Kasumi-1 (cell line): Measurements from ENCODE around the gene CNTROB.

Source experiments
- DNase-seq, 2 experiments: peaks; one replicate each; lab custom pipeline; 2025; lab: John Stamatoyannopoulos, UW

Gene CNTROB, protein sequence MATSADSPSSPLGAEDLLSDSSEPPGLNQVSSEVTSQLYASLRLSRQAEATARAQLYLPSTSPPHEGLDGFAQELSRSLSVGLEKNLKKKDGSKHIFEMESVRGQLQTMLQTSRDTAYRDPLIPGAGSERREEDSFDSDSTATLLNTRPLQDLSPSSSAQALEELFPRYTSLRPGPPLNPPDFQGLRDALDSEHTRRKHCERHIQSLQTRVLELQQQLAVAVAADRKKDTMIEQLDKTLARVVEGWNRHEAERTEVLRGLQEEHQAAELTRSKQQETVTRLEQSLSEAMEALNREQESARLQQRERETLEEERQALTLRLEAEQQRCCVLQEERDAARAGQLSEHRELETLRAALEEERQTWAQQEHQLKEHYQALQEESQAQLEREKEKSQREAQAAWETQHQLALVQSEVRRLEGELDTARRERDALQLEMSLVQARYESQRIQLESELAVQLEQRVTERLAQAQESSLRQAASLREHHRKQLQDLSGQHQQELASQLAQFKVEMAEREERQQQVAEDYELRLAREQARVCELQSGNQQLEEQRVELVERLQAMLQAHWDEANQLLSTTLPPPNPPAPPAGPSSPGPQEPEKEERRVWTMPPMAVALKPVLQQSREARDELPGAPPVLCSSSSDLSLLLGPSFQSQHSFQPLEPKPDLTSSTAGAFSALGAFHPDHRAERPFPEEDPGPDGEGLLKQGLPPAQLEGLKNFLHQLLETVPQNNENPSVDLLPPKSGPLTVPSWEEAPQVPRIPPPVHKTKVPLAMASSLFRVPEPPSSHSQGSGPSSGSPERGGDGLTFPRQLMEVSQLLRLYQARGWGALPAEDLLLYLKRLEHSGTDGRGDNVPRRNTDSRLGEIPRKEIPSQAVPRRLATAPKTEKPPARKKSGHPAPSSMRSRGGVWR

DNA sequence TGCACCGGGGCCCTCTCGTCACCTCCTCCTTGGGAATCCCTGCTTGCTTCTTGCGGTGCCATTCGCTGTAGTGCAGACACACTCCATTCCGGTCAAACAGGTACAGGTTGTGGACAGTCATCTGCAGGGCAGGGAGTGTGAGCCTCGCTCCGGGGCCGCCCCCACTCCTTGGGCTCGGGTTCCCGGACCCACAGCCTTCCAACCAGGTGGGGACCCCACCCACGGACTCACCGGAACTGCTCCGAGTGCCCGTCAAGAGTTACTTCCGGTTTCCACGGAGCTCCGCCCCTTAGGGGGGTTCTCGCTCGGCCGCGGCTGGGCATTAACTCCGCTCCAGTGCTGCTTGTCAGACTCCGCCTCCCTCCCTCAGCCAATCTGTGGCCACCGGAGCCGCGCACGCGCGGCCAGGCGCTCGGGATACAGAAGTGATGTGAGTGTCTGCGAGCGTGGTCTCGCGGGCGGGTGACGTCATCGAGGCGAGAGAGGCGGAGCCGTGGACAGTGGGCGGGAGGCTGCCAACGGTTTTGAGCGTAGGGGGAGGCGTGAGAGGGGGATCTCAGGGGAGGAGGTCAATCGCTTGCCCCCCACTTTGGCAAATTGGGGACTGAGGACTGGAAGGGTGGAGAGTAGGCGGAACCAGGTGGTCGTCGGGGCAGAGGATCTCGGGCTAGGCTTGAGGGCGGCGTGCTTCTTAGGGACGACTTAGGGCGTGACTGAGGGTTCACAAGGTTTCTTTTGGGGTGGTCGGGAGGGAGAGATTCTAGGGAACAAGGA lies at the start of gene CNTROB, which contains the start of gene TRAPPC1:
TSS of gene CNTROB (plus strand) at position 498 of the 774 bp plus-strand sequence. CDS start 874 bp downstream, outside the sequence.
TSS of gene TRAPPC1 (minus strand) at position 238 of the 774 bp plus-strand sequence. CDS start at position 121, 117 bp downstream.
- DNase-seq = peak; percentile 82 to 92

DNA sequence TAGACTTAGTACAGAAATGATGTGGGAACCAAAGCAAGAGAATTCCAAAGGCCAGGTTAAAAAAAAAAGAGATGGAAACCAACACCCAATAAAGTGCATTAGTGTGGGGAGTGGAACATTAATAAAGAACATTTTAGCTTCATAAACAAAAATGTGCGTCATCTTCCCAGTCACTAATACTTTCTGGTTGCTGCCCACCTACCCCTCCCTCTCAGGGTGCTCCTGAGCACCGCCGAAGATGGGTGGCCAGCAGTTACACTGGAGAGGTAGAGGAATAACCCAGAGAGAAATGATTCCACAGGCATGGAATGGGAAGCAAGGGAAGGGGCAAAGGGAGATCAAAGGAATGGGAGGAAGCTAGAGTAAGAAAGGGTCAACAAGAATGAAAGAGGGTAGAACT lies 49.4 kb upstream of the CNTROB start:
- DNase-seq = no peak

DNA sequence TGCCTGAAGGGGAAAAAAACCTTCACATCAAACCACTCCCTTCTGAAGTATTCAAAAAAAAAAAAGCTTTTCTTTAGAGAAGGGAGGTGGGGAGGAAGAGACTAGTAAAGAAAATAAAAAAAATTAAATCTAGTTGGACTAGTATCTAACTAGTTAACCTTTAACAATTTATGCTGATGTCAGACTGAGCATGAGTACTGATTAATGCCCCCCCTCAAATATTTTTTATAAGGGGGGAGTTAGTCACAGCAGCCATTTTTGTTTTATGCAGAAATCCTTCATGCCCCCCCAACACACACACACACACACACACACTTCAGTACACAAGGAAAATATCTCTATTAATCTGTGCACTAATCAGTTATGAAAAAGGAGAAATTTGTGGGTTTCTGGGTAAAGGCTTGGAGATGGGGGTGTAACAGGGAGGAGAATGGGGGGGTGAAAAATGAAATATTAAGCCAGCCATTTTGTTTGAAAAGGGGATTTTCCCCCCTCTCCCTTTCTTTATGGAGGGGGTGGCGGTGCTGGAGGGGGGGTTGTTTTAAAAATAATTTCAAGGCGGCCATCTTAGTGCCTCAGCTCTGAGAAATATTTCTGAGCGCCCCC lies 48.1 kb upstream of the CNTROB start:
- no peak for DNase-seq

DNA sequence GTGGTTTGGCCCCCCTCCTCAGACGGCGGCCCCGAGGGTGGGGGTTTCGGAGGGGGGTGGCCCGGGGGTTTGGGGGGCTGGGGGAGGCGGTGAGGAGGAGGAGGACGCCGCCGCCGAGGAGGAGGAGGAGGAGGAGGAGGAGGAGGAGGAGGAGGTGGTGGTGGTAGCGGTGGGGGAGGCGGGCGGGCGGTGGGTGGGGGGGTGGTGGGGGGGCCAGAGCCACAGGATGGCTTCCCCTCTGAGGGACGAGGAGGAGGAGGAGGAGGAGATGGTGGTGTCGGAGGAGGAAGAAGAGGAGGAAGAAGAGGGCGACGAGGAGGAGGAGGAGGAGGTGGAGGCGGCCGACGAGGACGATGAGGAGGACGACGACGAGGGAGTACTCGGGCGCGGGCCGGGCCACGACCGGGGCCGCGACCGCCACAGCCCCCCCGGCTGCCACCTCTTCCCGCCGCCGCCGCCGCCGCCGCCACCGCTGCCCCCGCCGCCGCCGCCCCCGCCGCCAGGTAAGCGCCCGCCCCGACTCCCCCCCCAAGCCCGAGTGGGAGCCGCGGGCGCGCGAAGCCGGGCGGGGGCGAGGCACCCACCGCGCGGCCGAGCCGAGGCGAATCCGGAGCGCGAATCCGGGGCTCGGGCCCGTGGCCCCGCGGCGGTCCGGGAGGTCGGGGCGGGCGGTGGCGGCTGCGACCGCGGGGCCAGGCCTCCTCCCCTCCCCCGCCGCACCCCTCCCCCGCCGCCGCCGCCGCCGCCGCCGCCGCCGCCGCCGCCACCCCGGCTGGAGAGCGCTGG lies 47.2 kb upstream of the CNTROB start:
- DNase-seq = peak in 1 of 2 experiments; percentile 4

DNA sequence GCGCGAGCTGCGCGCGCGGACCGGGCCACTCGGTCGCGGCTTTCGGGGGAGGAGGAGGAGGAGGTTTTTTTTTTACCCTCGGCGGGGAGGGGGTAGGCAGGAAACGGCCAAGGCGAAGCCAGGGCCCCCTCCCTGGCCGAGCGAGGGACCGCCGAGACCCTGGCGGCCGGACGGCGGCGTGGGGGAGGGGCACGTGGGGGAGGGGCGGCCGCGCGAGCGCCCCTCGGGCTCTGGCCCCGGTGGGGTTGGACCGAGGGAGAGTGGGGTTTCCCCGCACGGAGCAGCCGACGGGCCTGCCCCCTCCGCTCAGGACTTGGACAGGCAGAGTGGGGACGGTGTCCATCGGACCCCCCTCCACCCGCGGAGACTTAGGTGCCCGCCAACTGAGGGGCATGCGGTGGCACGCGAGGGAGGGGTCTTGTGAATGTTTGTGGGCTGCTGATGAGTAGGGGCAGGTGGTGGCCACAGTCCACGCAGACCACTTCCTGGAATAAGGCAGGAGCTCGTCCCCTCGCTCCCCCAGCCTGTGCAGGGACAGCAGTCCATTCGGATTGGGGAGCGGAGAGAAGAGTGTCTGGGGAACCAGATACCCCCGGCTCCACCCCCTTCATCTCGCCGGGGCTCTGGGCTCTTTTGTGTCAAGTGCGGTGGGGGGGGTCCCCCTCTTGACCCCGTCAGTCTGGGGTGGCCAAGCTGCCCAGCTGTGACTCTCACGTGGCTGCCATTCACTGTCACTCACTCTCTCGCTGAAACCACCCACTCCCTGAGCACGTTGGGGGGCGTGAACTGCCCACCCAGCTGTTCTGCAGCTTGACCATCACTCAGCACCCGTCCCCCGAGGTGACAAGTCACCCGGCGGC lies 46.4 kb upstream of the CNTROB start:
- peak in 1 of 2 experiments; percentile 3 for DNase-seq

DNA sequence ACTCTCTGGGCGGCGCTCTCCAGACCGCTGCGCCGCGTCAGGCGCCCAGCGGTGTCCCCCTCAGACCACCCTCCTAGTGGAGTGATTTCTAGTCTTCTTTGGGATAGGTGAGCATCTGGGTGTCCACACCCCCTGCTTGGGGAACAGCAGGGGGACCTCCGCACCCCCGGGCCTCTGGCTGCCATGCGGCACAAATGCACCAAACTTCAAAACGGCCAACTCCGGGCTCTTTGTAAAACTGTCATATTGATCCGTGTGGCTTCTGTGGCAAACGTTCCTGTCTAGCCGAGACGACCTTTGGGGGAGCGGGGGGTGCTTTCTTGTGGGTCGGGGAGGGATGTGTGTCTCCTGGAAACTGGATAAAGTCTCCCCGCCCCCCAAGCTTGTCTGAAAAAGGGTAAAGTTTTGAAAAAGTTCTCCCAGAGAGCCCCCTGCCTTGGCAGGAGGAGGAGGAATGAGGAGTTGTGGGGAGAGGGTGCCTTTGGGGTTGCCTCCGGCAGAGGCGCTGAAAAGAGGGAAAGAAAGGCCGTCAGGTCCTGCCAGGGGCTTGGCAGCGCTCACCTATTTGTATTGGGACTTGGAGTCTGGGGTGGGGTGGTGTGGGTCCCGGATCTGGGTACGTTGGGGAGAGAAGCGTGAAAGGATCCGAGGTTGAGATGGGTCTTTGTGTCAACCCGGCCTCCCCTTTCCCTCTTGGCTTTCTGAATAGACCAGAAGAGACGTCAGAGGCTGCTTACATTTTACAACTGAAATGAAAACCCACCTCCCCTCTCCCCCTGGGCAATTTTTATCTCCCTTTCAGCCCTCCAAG lies 45.6 kb upstream of the CNTROB start:
- DNase-seq = peak in 1 of 2 experiments; percentile 10

DNA sequence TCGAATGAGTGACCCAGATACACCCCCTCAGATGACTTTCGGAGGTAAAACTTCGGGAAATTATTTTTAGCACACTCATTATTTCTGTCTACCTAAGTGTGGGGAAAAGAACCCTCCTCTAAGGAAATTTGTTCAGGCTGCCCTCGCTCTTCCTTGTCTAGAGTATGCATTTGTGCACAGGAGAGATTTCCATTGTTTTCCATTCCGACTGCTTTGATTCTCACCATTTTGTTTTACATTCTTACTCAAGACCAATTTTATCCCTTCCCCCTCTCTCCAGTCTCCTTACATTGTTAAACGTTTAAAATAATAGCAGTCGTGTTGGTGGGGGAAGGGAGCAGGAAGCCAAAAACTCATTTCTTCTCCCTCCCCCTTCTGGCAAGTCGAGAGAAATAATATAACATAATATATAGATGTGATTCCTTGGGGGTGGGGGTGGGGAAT lies 44.9 kb upstream of the CNTROB start:
- DNase-seq = peak in 1 of 2 experiments; percentile 80

DNA sequence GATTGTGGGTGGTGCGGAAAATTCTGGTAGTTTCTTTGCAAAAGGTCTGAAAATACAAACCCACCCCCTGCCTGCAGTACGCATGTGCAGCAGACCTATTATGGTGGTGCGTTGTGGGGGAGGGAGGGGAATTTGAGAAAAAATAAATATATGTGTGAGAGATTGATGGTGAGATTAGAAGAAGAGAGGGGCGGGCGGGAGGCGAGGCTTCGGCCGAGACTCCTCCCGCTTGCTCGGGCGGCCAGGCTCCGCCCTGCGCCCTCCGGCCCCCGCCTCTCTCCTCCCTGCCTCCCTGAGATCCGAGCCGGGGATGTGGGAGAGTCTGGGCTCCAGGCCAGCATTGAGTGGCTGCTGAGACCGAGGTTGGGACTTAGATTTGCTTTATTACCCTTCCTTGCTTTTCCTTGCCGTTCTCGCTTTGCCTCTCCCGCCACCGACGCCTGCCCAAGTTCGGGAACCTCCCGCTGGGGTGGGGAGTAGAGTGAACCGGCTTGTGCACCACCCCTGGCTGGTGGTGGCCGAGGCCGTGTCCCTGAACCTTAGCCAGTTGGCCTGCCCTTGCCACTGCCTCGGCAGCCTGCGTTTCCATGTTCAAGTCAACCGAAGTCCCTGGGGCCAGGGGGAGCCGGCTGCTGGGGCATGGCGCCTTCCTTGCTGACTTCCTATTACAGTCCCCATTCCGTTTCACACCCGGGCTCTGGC lies 44.4 kb upstream of the CNTROB start:
- DNase-seq = peak; percentile 77 to 80

DNA sequence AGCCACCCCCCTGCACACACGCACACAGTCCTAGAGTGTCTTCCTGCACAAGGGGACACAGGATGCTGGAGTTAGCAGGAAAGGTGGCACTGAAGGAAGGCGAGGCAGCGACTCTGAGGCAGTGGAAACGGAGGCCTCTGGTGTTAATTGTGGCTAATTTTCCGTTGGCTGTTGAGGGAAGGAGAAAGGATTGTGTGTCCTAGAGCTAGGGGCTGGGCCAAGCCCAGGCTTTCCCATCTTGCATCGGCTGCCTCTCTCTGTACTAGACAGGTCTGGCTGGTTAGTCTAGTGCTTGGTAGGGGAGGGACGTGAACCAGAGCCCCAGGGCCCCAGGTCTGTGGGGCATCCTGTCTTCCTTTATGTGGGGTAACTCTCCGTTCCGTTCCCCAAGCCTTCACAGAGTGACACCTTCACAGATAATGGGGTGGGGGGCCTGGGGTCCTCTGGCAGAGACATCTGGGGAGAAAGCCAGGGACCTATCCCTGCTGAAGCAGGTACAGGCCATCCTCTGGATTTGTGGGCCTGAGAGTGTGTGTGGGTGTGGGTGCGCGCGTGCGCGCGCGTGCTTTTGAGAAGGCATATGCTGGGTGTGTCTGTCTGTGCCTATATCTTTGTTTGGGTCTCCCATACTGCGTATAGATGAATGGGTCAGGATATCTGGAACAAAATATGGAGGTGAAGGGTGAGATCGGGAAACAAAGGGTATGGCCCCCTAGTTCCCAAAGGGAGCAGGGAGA lies 43.7 kb upstream of the CNTROB start, which contains the start of gene CHD3:
TSS of gene CHD3 (plus strand) at position 606 of the 737 bp plus-strand sequence. CDS start 212 bp downstream, outside the sequence.
- DNase-seq = peak in 1 of 2 experiments; percentile 23

DNA sequence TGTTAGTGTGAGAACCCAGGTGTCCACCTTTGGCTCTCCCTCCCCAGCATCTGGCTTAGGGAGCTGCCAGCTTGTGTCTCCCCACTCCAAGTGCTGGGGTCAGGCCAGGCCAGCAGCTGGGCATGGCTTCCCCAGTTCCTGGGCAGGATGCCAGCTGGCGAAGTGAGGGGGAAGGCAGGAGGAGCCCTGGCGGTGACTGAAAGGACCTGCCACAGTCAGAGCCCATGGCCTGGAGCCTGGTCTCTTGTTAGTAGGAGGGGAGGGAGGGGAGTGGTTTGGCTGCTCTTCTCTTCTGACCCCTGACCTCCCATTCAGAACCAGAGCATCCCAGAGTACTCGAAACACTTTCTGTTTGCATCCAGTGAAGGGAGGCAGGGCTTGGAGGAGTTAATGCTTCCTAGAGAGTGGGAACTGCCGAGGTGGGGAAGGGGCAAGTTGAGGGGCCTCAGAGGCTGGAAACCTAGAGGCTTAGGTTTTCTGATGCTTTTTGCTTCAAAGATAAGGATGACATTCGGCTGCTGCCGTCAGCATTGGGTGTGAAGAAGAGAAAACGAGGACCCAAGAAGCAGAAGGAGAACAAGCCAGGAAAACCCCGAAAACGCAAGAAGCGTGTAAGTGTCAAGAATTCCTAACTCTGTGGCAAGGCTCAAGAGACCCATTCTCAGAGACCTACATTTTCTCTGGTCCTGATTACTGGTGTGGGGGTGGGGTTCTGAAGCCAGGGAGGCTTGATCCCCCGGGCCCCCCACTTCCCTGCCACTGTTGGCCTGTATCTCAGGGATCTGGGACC lies 42.6 kb upstream of the CNTROB start:
- peak; percentile 30 to 33 for DNase-seq

DNA sequence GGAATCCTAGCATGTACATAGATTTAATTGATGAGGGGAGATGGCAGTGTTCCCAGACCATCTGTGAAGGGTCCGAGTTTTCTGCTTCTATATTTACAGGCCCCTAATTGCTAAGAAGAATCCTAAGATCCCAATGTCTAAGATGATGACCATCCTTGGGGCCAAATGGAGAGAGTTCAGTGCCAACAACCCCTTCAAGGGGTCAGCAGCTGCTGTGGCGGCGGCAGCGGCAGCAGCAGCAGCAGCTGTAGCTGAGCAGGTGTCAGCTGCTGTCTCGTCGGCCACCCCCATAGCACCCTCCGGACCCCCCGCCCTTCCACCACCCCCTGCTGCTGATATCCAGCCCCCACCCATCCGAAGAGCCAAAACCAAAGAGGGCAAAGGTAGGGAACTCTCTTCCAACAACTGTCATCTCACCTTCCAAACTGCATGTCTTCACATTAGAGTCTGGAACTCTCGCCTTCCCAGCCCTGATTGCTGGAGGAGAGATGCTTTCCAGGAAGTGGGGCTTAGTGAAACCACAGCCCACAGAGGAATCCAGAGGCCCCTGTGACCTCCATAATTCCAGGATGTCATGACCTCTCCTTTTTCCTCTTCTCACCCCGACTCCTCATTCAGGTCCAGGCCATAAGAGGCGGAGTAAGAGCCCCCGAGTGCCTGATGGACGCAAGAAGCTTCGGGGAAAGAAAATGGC lies 38.7 kb upstream of the CNTROB start:
- no peak for DNase-seq

DNA sequence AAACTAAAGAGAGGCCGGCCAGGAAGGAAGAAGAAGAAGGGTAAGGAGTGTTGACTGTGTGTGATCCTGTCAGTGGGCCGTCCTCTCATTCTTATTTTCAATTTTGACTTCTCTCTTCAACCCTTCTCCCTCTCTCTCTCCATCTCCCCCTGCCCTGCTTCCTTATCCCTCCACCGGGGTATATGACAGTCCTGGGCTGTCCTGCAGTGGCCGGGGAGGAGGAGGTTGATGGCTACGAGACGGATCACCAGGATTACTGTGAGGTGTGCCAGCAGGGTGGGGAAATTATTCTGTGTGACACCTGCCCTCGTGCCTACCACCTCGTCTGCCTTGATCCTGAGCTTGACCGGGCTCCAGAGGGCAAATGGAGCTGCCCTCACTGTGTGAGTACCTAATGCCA lies 37.8 kb upstream of the CNTROB start:
- no peak for DNase-seq

DNA sequence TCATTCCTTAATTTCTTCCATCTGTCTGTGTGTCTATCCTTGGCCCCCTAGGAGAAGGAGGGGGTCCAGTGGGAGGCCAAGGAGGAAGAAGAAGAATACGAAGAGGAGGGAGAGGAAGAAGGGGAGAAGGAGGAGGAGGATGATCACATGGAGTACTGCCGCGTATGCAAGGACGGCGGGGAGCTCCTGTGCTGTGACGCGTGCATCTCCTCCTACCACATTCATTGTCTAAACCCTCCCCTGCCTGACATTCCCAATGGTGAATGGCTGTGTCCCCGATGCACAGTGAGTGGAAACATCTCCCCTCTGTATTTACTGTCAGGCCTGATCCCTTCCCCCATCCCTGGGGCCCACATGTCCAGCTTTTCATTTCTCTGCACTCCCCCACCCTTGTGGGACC lies 37.1 kb upstream of the CNTROB start:
- DNase-seq = no peak

DNA sequence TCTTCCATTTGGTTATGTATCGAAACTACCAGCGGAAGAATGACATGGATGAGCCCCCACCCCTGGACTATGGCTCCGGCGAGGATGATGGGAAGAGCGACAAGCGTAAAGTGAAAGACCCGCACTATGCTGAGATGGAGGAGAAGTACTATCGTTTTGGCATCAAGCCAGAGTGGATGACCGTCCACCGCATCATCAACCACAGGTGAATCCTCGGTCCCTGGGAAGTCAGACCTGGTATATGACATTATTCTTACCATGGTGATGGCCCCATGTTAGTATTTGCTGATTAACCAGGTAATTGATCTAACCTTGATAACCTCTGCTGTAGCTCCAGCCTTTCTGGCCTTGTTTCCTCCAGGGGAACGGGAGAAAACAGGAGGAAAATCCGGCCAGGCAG lies 34.9 kb upstream of the CNTROB start:
- no peak for DNase-seq

DNA sequence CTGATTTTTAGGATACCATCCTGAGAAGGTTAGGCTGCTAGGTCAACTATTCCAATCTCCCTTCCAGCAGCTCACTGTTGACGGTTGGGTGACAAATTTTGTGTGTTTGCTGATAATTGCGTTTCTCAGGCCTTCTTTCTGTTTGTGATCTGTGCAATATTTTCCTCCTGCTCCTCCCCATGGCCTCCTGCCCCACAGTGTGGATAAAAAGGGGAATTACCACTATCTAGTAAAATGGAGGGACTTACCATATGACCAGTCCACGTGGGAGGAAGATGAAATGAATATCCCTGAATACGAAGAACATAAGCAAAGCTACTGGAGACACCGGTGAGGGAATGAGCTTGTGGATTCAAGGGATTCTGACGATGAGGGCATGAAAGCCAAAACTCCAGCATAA lies 34.2 kb upstream of the CNTROB start:
- DNase-seq = peak in 1 of 2 experiments; percentile 34
